Stimulated activated CD4-positive, alpha-beta T cell treated with anti-CD3 and anti-CD28 coated beads, Interleukin-2, amount 100 ng/mL, for 4 hours (primary cell): ENCODE results near the gene SNN.

Source experiments
- DNase-seq: peaks from one replicate; pipeline ENCODE4 v3.0.0-alpha.2; 2020; ENCODE audit warnings: low read depth

The SNN gene

DNA sequence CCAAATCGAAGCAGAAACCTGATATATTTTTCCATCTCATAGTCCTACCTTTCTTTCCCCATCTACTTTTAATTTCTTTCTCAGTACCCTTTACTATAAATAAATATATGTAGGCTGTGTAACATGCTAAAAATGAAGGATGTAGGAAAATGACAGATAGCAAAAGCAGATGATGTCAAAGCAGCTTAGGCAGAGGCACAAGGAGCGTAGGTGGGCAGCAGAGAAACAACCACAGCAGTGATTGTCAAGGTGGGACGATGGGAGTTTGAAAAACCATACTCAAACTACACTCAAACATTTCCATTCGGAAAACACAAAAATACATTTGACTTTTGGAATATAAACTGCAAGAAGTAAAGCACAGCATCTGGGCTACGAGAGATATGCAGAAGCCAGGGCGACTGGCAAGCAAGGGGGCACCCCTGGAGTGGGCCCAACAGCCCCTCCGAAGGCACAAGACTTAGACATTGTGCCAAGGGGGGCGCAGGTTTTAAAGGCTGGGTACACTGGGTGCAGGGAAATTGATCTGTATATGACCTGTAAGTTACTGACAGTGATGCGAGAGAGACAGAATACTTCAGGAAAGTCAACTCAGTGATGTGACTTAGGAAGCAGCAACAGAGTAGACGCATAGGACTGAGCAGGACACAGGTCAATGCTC is 31.1 kb downstream of the SNN start:
- no peak for DNase-seq

DNA sequence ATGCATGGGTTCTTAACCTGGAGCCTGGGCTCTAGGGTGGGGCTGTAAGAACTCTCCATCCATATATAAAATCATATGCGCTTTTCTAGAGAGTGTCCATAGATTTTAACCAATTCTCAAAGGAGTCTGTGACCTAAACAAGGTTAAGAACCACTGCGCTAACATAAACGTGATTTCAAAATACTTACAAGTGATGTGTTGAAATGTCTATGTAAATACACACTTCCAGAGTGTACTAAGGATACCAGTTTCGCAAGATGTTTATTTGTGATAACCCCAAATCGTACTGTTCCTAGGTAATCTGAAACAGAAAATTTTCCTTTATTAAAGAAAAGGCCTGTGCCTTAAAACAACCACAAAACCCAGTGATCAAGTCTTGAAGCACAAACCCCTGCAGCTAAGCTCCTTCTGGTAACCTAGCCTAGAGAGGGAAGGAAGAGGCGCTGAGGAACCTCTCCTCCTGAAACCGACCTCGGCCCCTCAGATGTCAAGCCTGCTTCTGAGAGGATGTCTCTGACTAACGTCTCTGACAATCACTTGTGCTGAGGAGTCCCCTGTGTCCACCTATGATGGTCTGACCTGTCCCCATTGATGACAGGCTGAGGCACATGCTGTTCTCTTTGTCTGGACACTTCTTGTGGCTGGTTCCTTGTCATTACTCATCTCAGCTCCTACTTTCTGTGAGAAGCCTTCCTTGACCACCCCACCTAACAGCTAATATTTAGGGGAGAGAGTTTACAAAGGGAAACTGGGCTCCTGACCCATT is 32.2 kb downstream of the SNN start:
- DNase-seq, result no peak

GRCh38 chr16:11705311-11706025 is 37.2 kb downstream of the SNN start:
- DNase-seq, result no peak

DNA sequence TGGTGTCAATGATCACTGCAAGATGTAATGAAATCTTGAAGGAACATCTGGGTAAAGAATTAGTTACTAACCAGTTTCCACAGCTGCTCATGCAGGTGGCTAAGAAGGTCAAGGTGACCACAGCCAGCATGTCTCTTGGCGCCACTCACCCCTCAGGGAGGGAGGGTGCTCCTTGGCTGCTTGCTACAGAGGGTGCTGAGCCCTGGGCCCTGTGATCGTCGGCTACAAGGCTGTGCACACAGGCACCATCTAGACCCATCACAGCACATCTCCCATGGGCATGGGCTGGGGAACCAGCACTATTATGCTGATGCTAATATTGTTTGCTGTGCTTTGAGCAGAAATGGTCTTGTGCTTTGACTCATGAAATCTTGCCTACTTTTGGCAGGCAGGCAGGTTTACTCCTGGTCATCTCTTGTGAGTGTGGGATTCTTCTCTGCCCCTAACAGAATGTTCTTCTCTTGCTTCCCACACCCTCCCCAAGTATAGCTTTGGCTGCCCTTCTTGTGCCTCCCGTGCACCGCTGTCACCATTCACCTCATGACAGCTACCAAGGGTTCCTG is 38.0 kb downstream of the SNN start:
- no peak for DNase-seq

DNA sequence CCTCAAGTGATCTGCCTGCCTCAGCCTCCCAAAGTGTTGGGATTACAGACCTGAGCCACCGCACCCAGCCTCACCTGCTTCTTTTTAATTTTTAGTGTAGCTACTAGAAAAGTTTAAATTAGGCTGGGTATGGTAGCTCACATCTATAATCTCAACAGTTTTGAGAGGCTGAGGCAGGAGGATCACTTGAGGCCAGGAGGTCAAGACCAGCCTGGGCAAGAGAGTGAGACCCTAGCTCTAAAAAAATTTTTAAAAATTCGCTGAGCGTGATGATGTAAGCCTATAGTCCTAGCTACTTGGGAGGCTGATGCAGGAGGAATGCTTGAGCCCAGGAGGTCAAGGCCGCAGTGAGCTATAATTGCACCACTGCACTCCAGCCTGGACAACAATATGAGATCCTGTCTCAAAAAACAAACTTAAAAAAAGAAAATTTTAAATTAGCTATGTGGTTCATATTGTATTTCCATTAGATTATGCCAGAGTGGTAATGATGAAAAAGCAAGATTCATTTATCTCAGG is 39.5 kb downstream of the SNN start:
- no peak for DNase-seq

- no peak for DNase-seq
These were observed 40.2 kb downstream of the SNN start for GRCh38 chr16:11708421-11708820.

- DNase-seq, result no peak
These were observed 43.4 kb downstream of the SNN start for GRCh38 chr16:11711662-11712061.

- DNase-seq, result no peak
These were observed 43.9 kb downstream of the SNN start for GRCh38 chr16:11712122-11712521.

- no peak for DNase-seq
These were observed 47.1 kb downstream of the SNN start for GRCh38 chr16:11715246-11715947.

DNA sequence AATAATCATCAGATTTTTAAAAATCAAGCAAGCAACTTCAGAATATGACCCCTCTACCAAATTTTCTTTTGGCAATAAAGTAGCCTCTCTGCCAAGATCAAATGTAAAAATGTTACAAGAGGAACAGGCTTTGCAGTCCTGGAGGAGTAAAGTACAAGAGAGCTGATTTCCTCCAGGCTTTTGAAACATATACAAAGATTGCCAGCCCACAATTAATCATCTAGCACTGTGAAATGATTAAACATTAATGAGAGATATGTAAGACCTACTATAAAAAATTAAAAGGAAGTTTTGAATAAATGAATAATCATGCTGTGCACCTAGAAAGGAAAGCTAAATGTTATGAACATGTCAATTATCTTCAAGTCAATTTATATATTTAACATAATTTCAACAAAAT is 48.1 kb downstream of the SNN start:
- no peak for DNase-seq

GRCh38 chr16:11717811-11718210 is 49.6 kb downstream of the SNN start:
- no peak for DNase-seq

- DNase-seq, result no peak
These were observed 50.9 kb downstream of the SNN start for GRCh38 chr16:11719171-11719570.

GRCh38 chr16:11719762-11720161 is 51.5 kb downstream of the SNN start:
- no peak for DNase-seq

DNA sequence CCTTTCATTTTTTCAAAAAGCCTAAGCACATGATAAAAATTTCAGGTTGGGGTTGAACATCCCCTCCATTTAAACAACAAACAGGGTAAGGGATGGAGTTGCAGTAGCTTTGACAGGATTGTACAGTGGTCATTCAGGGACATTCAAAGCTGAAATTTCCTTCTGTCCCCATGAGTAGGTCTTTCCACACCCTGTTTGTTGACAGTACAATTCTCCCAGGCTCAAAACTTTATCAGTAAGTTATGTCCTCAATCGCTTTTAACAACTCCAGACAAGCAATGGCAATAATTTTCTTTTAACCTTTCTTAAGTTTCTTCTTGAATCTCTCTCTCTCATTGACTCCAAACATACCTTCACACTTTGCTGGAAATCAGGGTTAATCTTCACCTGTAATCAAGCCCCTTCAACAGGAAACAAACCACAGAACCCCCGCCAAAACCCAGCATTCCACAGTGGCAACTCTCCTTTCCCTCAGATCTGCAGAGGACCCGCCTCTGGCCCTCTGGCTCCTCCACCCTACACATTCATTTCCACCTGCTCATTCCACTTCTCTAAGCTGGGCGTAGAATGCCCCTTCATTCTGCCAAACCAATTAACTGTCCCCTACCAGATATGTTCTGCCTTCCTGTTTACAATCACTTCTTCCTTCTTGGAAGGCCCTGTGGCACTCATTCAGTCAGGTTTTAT is 53.7 kb downstream of the SNN start:
- DNase-seq, result no peak

DNA sequence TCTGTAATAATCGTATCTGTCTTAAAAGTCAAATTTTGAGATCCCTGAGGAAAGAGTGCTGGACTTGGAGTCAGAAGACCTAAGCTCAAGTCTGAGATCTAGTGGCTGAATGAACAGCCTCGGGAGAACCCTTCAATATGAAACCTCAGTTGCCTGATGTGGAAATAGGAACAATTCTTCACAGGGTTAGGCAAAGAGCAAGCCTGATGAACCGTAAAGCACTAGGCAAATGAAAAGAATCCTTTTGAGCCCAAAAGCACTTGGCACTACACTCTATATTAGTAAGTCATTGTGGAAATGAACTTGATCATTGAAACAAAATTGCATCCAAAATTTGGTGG is 54.2 kb downstream of the SNN start:
- no peak for DNase-seq

- DNase-seq, result no peak
These were observed 57.2 kb downstream of the SNN start for GRCh38 chr16:11725457-11725856.

DNA sequence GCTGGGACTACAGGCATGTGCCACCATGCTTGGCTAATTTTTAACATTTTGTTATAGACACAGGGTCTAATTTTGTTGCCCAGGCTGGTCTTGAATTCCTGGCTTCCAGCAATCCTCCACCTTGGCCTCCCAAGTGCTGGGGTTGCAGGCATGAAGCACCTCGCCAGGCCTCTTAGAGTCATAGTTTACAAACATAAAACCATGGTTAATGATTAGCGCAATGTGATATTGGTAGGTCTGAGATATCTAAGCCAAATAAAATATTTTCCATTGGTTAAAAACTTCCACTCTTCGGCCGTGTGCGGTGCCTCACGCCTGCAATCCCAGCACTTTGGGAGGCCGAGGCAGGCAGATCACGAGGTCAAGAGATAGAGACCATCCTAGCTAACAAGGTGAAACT is 57.8 kb downstream of the SNN start:
- DNase-seq, result no peak

GRCh38 chr16:11727796-11728543 is 59.7 kb downstream of the SNN start:
- no peak for DNase-seq
